OCI-LY3 (cell line): ENCODE measurements around the gene S1PR3.

Experiments used
- H2AFZ ChIP-seq: fragments of 200-600, 300-600 bp; shearing (Covaris generic); 2 replicates; pipeline ENCODE4 v1.6.0; 2014; ENCODE audit warnings: antibody characterized with exemption, low read depth, low read length
- H3K27ac ChIP-seq: fragments of 200-600, 300-600 bp; sonication (generic); 2 replicates; pipeline ENCODE4 v1.5.1; 2014; ENCODE audit warnings: mild to moderate bottlenecking, low read length, moderate library complexity, mixed read lengths
- H3K27me3 ChIP-seq: fragments of 200-600, 300-600 bp; sonication (generic); 2 replicates; pipeline ENCODE4 v1.6.1; 2014; ENCODE audit warnings: low read depth, low read length, mixed read lengths
- H3K36me3 ChIP-seq: fragments of 200-600, 300-600 bp; sonication (generic); replicated peaks from 2 replicates; pipeline ENCODE3; 2014; ENCODE audit warnings: low read depth, low read length, mixed read lengths
- H3K4me1 ChIP-seq: fragments of 300-600, 200-600 bp; sonication (generic); 2 replicates; pipeline ENCODE4 v1.6.1; 2014; ENCODE audit warnings: low read length, mixed read lengths
- H3K4me2 ChIP-seq: fragments of 200-600, 300-600 bp; sonication (generic); 2 replicates; pipeline ENCODE4 v1.6.1; 2014; ENCODE audit warnings: low read length, mixed read lengths
- H3K4me3 ChIP-seq: fragments of 300-600, 200-600 bp; sonication (generic); 2 replicates; pipeline ENCODE4 v1.5.1; 2014; ENCODE audit warnings: antibody characterized with exemption, mild to moderate bottlenecking, low read length, moderate library complexity
- H3K79me2 ChIP-seq: fragments of 300-600, 200-600 bp; shearing (Covaris generic); 2 replicates; pipeline ENCODE4 v1.6.1; 2014; ENCODE audit warnings: mild to moderate bottlenecking, low read length, mixed read lengths
- H3K9ac ChIP-seq: fragments of 300-600, 200-600 bp; shearing (Covaris generic); 2 replicates; pipeline ENCODE4 v1.6.0; 2014; ENCODE audit warnings: mild to moderate bottlenecking, low read length, moderate library complexity
- H3K9me3 ChIP-seq: fragments of 200-600, 300-600 bp; shearing (Covaris generic); 2 replicates; pipeline ENCODE4 v1.6.1; 2014; ENCODE audit warnings: low read length, mixed read lengths; ENCODE audit not compliant: insufficient read depth
- H4K20me1 ChIP-seq: fragments of 200-600, 300-600 bp; sonication (generic); 2 replicates; pipeline ENCODE4 v1.6.1; 2016; ENCODE audit warnings: low read length, mixed read lengths; ENCODE audit not compliant: insufficient read depth
- EZH2phosphoT487 ChIP-seq: fragments of 200-600 bp; shearing (Covaris generic); IDR thresholded peaks from 2 replicates; pipeline ENCODE4 v1.6.1; 2018; ENCODE audit warnings: antibody characterized with exemption, mixed run types, low read depth
- TF ChIP-seq, protein P1 (sequence below): fragments of 200-600, 300-600 bp; sonication (generic); IDR thresholded peaks from 2 replicates; pipeline ENCODE4 v1.5.1; 2014; ENCODE audit warnings: antibody characterized with exemption, low read length, low read depth

Gene S1PR3

GRCh38 chr9:89014153-89014552, 22.9 kb downstream of the S1PR3 start:
- Histone ChIP-seq H3K36me3 (no peaks in the 10 kb centered on the region), H2AFZ (no peak overlapping the region), H3K4me1 (no peaks in the 10 kb centered on the region), H3K27me3 (peaks cover 6% of the 10 kb centered on the region; the same call in 1 of the 2 replicates), H3K9me3 (no peaks in the 10 kb centered on the region), H3K79me2 (no peaks in the 10 kb centered on the region), H3K27ac (no peak overlapping the region), H3K4me3 (no peak overlapping the region), H3K9ac (no peak overlapping the region), H4K20me1 (no peaks in the 10 kb centered on the region), H3K4me2 (no peak overlapping the region)
- TF ChIP-seq, protein P1, sequence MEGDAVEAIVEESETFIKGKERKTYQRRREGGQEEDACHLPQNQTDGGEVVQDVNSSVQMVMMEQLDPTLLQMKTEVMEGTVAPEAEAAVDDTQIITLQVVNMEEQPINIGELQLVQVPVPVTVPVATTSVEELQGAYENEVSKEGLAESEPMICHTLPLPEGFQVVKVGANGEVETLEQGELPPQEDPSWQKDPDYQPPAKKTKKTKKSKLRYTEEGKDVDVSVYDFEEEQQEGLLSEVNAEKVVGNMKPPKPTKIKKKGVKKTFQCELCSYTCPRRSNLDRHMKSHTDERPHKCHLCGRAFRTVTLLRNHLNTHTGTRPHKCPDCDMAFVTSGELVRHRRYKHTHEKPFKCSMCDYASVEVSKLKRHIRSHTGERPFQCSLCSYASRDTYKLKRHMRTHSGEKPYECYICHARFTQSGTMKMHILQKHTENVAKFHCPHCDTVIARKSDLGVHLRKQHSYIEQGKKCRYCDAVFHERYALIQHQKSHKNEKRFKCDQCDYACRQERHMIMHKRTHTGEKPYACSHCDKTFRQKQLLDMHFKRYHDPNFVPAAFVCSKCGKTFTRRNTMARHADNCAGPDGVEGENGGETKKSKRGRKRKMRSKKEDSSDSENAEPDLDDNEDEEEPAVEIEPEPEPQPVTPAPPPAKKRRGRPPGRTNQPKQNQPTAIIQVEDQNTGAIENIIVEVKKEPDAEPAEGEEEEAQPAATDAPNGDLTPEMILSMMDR = no peak
- TF ChIP-seq EZH2phosphoT487 = no peak

DNA sequence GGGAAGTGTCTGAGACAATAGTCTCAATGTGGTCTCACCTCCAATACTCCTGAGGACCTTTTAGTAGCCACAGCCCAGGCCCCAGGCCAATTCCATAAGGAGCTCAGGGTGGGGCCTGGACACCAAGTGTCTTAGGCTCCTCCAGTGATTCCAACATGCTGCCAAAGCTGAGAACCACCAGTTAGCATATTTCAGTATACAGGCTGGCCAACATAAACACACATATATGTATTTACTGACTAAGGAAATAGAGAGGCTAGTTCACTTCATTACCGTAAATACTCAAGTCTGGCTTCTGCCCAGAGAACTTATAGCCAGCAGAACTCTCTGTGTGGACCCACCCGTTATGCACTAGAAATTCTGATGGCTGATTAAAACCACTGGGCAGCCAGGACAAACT, 24.1 kb downstream of the S1PR3 start:
- no peaks in the 10 kb centered on the region for H3K79me2 ChIP-seq
- no peak overlapping the region for H3K4me2 ChIP-seq
- H3K9me3 ChIP-seq = no peaks in the 10 kb centered on the region
- peaks cover 6% of the 10 kb centered on the region; the same call in 1 of the 2 replicates for H3K27me3 ChIP-seq
- H3K36me3 ChIP-seq = no peaks in the 10 kb centered on the region
- H3K27ac ChIP-seq = no peak overlapping the region
- no peak for TF ChIP-seq EZH2phosphoT487
- TF ChIP-seq, protein P1 = no peak
- no peaks in the 10 kb centered on the region for H3K4me1 ChIP-seq
- no peaks in the 10 kb centered on the region for H4K20me1 ChIP-seq
- no peak overlapping the region for H3K4me3 ChIP-seq
- H3K9ac ChIP-seq = no peak overlapping the region
- H2AFZ ChIP-seq = no peak overlapping the region

- H3K9ac ChIP-seq = no peak overlapping the region
- TF ChIP-seq EZH2phosphoT487 = no peak
- TF ChIP-seq, protein P1 = no peak
- no peaks in the 10 kb centered on the region for H3K79me2 ChIP-seq
- H3K4me3 ChIP-seq = no peak overlapping the region
- H2AFZ ChIP-seq = no peak overlapping the region
- no peak overlapping the region for H3K4me2 ChIP-seq
- H3K27ac ChIP-seq = no peak overlapping the region
- H3K4me1 ChIP-seq = no peaks in the 10 kb centered on the region
- H4K20me1 ChIP-seq = no peaks in the 10 kb centered on the region
- H3K27me3 ChIP-seq = no peaks in the 10 kb centered on the region
- H3K9me3 ChIP-seq = no peaks in the 10 kb centered on the region
- H3K36me3 ChIP-seq = no peaks in the 10 kb centered on the region
Observed at GRCh38 chr9:89020754-89021153, 29.5 kb downstream of the S1PR3 start.

DNA sequence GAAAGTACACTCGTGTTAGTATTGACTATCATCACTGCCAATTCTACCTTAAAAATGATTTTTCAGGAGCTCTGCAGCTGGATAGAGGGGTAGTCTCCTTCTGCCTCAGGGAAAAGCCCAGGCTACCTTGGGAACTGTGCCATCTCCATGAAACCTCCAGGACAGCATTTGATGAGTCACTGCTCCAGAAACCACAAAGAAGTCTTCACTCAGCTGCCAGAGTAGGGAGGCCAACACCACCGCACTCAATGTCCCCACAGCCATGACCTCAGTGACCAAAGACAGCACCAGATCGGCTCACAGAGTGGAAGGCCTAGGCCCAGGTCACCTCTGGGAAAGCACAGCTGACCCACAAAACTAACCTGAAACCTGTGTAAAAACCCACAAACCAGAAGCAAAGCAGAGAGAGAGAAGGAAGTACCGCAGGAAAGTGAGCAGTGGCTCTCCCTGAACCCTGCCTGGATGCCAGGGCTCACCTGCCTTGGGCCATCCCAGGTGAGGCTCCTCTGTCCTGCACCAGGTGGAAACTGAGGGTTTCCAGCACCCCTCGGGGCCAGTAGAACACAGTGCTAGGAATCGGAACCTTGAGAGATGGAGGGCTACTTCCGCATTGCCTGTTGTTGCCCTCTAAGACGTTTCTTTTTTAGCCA, 30.0 kb downstream of the S1PR3 start:
- H3K36me3 ChIP-seq = no peaks in the 10 kb centered on the region
- H3K9ac ChIP-seq = no peak overlapping the region
- H2AFZ ChIP-seq = no peak overlapping the region
- no peaks in the 10 kb centered on the region for H3K4me1 ChIP-seq
- TF ChIP-seq, protein P1 = no peak
- TF ChIP-seq EZH2phosphoT487 = no peak
- H3K4me2 ChIP-seq = no peak overlapping the region
- H3K27ac ChIP-seq = no peak overlapping the region
- H3K27me3 ChIP-seq = no peaks in the 10 kb centered on the region
- H3K79me2 ChIP-seq = no peaks in the 10 kb centered on the region
- no peak overlapping the region for H3K4me3 ChIP-seq
- no peaks in the 10 kb centered on the region for H4K20me1 ChIP-seq
- no peaks in the 10 kb centered on the region for H3K9me3 ChIP-seq
